Ishikawa (cell line): ENCODE results near the gene MCU.

Experiments
- CEBPB ChIP-seq: IDR thresholded peaks from 2 replicates; pipeline ENCODE4 v1.6.1; 2012
- EGR1 ChIP-seq: IDR thresholded peaks from 2 replicates; pipeline ENCODE4 v1.6.1; 2012
- EP300 ChIP-seq: IDR thresholded peaks from 2 replicates; pipeline ENCODE4 v1.6.1; 2012; ENCODE audit warnings: borderline replicate concordance
- FOXM1 ChIP-seq: IDR thresholded peaks from 2 replicates; pipeline ENCODE4 v1.6.1; 2012; ENCODE audit warnings: low read depth, borderline replicate concordance
- RAD21 ChIP-seq: IDR thresholded peaks from 2 replicates; pipeline ENCODE4 v1.6.1; 2012; ENCODE audit warnings: low read depth
- TF ChIP-seq, protein P1 (sequence below): IDR thresholded peaks from 2 replicates; pipeline ENCODE4 v1.6.1; 2012; ENCODE audit warnings: low read depth, mild to moderate bottlenecking

DNA sequence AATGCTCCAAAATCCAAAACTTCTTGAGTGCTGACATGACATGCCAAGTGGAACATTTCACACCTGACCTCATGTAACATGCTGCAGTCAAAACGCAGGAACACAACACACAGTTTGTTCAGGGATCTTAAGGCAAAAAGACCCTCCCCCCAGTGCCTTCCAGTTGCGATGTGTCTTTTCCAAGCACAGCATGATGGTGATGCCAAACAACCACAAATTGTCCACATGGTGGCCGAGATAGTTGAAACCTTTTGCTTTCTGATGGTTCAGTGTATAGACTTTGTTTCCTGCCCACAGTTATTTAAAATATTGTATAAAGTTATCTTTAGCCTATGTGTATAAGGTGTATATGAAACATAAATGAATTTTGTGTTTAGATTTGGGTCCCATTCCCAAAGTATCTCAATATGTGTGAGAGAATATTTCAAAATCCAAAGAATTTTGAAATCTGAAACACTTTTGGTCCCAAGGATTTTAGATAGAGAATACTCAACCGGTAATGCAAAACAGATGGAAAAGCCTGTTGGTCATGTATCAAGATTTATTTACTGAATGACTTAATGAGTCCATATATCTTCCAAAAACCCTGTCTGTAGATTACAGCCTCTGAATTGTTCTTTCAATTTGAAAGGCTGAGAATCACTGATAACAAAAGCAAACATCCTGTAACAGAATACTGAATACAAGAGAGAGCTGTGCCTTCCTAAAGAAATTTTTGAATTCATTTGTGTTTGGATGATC is 108.2 kb downstream of the MCU start:
- TF ChIP-seq, protein P1, sequence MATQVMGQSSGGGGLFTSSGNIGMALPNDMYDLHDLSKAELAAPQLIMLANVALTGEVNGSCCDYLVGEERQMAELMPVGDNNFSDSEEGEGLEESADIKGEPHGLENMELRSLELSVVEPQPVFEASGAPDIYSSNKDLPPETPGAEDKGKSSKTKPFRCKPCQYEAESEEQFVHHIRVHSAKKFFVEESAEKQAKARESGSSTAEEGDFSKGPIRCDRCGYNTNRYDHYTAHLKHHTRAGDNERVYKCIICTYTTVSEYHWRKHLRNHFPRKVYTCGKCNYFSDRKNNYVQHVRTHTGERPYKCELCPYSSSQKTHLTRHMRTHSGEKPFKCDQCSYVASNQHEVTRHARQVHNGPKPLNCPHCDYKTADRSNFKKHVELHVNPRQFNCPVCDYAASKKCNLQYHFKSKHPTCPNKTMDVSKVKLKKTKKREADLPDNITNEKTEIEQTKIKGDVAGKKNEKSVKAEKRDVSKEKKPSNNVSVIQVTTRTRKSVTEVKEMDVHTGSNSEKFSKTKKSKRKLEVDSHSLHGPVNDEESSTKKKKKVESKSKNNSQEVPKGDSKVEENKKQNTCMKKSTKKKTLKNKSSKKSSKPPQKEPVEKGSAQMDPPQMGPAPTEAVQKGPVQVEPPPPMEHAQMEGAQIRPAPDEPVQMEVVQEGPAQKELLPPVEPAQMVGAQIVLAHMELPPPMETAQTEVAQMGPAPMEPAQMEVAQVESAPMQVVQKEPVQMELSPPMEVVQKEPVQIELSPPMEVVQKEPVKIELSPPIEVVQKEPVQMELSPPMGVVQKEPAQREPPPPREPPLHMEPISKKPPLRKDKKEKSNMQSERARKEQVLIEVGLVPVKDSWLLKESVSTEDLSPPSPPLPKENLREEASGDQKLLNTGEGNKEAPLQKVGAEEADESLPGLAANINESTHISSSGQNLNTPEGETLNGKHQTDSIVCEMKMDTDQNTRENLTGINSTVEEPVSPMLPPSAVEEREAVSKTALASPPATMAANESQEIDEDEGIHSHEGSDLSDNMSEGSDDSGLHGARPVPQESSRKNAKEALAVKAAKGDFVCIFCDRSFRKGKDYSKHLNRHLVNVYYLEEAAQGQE: no peak
- TF ChIP-seq CEBPB (no peak), EP300 (no peak), EGR1 (no peak), RAD21 (no peak), FOXM1 (no peak)
